Measurements from ENCODE around the gene CDCA4.
"Not testable (repeated sequence)": the region's sequence is repeated elsewhere in the genome, so short reads cannot be mapped to it uniquely, and the experiment has no call there.

Gene CDCA4

DNA sequence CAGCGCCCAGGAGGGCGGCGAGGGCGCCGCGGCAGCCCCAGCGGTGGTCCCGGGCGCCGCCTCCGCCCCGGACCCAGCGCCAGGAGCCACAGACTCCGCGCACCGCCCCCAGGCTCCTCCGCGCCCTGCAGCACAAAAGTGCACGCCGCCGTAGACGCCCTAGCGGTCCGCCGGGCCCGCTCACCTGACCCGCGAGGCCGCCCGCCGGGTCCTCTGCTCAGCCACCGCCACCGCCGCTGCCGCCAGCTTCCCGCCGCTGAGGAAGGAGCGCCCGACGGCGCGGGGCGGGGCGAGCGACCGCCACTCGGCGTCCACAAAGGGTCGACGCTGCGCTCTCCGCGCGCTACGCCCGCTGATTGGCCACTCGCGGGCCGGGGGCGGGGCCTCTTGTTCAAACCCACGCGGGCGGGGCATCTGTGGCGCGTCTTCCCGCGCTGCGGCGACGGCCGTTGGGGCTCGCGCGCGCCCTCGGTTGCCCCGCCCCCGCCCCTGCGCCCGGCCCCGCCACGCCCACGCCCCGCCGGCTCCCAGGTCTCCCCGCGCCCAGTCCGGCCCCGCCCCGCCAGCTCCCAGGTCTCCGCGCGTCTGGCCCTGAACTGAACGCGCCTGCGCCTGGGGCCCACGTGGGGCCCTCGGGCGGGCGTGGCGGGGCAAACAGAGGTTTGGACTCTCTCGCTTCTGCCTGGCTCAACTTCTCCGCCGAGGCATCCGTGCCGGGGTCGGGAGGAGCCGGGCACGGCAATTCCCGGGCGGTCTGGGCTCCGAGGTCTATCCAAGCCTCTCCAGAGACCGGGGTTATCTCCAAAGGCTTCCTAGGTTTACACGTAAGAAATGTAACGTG lies at the start of gene CDCA4:
Gene CDCA4 (minus strand): TSS at position 269 of the 841 bp plus-strand sequence. CDS start 9,154 bp downstream, outside the sequence.
- DNase-seq, result peak; percentile 98

DNA sequence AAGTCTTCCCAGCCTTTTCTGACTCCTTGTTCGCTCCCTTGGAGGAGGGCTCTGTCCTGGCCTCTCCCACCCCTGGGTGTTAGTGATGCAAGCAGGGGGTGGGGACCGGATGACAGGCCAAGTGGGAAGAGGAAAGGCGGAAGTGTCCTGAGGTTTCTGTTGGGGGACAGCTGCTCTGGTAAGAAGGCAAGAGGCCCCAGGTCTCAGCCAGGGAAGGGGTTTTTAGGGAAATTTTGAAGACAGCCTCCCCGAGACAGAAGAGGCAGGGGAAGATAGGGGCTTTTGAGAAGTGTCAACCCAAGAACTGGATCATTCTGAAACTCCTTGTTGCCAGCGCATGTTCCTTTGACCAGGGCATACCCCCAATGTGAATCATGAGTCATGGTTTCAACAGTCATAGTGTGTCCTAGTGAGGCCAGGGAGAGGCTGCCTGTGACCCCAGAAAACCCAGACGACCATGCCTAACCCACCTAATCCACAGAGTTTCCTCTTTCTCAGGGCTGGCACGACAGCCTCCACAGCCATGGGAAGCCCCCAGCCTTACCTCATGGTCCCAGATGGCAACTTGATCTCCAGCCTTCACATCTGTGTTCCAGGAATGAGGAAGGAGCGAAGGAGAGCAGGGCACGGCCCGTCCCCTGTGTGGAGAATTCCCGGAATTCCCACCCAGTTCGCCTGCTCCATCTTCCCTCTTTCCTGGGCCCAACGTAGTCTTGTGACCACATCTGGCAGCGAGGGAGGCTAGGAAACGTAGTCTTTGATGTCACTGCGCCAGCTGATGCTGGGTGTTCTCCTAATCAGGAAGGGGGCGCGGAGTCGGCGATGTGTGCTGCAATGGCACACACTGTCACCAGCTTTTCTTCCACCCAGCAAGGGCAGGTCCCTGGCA lies 49.2 kb upstream of the CDCA4 start:
- DNase-seq, result no peak

DNA sequence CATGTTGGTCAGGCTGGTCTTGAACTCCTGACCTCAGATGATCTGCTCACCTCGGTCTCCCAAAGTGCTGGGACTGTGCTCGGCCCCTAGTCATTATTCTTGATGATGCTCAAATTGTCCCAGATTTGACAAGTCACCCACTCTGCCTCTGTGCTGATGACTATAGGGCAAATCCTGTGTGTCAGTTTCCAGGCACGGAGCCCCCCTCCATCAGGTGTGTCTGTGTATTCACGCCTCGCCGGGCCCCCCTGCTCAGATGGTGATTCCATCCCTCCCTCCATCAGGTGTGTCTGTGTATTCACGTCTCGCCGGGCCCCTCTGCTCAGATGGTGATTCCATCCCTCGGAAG lies 48.6 kb upstream of the CDCA4 start:
- no peak for DNase-seq

DNA sequence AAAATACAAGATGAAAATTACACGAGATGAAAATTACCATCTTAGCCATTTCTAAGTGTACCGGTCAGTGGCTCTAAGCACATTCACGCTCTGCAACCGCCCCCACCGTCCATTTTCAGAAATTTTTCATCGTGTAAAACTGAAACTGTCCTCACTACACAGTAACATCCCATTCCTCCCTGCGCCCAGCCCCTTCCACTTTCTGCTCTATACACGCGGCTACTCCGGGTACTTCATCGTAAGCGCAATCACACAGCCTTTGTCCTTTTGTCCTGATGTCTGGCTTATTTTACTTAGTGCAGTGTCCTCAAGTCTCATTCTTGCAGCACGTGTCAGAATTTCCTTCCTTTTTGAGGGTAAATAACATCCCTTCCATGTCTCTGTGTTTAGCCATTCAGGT lies 47.9 kb upstream of the CDCA4 start:
- no peak for DNase-seq

DNA sequence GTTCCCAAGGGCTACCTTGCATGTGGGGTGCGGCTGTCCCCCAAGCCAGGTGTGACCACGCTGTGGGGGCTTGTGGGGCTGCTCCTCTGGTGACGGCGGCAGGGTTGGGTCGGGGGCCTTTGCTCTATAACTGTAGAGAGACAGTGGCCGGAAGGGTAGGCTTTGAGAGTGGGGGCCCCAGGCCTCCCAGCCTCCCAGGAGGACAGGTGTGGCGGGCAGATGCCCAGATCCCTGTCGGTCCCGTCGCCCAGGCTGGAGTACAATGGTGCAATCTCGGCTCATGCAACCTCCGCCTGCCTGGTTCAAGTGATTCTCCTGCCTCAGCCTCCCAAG lies 47.1 kb upstream of the CDCA4 start:
- no peak for DNase-seq

DNA sequence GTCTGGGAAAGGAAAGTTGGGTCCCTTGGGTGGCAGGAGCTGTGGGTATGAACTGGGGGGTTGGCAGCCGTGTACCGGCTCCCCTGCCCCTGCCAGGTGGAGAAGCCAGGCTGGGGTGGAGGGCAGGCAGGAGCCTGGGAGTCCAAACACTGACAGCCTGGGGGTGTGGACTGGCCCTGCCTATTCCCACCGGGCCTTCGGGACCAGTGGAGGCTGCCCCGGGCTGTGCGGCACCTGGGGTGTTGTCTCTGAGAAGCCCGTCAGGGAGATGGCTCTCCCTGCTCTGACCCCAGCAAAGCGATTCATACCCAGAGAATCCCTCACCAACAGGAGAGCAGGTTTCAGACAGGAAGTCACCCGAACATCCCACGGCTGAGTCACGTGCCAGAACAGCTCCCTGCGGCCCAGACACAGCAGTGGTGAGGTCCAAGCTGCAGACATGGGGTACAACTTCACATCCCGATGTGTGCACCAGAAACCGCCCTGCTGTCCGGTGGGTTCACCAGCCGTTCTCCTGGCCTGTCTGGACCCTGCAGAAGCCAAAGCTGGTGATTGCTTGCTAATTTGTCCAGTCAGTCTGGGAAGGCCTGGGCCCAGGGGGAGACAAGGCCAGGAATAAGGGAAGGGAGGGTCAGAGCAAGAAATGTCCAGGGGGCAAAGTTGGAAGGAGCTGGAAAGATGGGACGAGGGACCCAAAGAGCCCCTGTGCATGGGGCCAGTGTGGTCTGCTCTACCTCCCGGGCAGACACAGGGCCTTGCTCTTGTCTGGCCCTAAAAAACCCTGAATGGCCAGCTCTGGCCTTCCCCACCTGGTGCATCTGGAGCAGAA lies 46.5 kb upstream of the CDCA4 start:
- DNase-seq, result no peak

DNA sequence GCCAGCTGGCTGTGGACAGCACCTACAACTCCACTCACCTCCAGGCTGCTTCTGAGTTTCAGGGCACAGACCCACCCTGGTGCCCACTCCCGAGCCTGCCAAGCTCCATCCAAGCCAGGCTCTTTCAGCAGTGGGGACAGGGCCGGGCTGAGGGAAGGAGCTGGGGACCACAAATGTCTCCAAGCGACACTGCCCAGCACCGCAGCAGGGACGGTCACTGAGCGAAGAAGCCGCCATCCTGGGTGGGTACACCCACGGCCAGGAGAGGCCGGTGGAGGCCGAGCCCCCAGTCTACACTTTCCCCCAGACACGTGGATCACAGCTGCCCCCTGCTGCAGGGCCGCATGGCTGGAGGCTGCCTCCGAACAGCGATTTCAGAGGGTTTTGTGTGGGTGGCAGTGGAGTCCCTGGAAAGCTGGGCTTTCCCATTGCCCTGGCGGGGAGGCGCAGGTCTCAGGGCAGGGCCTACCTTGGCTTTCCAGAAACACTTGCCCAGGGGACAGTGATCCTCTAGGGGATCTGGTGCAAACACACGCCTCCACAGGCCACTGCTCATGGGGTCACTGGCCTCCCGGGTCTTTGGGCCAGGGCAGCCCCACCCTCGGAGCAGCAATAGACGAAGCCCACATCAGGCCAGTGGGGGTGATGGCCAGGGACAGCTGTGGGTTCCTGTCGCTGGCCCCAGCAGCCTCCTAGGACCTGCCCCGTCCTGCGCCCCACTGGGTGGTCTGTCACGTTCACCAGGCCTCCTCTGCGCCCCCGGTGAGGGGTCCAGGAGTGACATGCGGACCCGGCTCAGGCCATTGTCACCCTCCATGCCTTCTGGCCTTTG lies 45.6 kb upstream of the CDCA4 start:
- no peak for DNase-seq

DNA sequence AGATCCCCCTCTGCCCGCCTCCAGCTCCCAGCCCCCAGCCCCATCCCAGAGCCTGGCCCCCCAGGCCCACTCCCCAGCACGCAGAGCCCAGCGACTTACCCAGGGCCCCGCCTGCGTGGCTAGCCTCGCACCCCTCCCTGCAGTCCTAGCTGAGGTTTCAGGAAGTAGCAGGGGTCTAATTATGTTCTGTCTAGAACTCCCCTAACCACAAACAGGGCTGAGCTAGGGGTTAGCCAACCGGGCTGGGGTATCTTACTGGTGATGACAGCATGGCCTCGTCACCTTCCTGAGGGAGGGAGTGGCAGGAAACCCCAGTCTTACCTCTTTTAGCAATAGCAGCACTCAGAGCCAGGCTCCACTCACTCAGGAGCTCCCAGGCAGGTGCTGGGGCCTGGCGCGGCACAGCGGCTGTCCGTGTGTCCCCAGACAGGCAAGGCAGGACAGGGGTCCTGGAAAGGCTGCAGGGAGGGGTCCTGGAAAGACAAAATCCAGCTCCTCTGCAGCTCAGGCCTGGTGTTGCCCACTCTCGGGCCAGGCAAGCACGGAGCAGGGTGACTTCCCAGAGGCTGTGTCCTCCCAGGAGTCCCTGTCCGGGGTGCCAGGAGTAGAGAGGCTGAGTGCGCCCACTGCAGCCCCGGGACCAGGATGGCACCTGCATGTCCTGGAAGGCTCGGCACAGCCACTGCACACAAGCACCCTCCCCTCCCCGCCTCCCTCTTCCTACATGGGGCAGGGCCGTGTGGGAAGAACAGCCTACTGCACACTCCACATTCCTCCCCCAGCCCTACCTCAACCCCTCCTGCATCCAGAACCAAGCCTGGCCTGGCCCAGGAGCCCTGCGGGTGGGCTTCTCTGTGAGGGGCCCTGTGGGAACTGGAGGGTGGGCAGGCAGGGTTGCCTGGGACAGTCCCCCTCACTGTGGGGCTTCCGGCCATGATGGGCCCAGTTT lies 44.7 kb upstream of the CDCA4 start, which contains the start of gene GPR132:
Gene GPR132 (minus strand): TSS at position 151 of the 949 bp plus-strand sequence. CDS start 10,010 bp downstream, outside the sequence.
- no peak for DNase-seq

DNA sequence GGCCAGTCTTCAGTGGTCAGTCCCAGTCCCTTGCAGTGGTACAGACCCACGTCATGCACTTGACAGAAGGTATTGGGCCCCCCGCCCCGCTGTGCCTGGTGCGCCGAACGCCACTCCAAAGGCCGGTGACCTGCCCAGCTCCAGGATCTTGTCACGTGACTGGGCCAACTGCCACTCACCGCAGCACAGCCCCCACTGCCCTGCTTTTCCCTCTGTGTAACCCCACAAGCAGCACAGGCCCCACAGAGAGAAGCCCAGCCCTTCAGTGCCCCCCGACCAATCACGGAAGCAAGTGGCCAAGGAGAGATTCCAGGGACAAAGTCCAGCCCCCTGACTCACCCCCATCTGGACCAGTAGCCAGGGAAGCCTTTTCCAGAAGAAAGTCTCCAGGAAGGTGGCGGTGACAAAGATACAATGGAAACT lies 43.8 kb upstream of the CDCA4 start:
- DNase-seq, result no peak

DNA sequence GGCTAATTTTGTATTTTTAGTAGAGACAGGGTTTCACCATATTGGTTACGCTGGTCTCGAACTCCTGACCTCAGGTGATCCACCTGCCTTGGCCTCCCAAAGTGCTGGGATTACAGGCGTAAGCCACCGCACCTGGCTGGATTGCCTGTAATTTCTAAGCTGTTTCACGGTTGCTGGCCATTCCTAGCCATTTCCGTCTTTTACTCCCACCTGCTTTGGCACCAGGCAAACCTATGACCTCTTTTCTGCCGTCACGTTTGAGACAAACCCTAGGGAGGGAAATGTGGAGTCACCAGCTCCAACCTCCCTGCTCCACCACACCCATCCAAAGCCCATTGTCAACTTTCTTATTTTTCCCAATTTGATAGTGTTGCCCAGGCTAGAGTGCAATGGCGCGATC lies 43.1 kb upstream of the CDCA4 start:
- DNase-seq, result no peak

DNA sequence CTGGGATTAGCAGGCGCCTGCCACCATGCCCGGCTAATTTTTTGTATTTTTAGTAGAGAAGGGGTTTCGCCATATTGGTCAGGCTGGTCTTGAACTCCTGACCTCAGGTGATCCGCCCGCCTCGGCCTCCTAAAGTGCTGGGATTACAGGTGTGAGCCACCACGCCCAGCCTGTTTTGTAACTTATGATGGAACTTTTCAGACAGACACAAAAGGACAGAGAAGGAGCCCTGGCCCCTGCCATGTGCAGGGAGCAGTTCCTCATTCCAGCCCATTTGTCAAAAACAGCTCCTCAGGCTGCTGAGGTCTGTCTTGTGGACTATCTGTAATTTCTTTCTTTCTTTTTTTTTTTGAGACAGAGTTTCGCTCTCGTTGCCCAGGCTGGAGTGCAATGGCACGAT lies 42.6 kb upstream of the CDCA4 start:
- DNase-seq, result not testable (repeated sequence)

DNA sequence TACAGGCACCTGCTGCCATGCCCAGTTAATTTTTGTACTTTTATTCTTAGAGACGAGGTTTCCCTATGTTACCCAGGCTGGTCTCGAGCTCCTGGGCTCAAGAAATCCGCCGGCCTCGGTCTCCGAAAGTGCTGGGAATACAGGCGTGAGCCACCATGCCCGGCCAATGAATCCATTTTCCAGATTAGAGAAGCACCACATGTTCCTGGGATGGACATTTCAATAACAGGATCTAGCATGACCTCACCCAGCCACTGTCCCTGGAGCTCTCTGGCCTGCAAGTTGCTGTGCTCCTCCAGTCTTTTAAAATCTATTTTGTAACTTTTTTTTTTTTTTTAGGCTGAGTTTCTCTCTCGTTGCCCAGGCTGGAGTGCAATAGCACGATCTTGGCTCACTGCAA lies 42.2 kb upstream of the CDCA4 start:
- no peak for DNase-seq

DNA sequence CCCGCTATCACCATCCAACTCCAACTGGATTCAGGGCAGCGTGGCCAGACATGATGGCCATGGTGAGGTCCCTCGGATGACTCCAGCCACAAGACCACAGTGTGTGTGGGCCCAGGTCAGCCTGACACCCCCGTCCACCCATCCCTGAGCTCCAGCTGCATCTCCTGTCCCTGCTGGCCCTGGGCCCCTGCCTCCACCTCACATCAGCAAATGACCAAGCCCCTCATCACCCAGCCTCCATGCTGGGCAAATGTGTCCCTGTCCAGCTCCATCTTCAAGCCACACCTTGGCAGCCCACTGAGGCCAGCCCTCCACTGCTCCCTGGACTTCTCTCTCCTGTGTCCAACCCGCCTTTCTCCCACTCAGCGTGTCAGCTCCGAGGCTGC lies 41.2 kb upstream of the CDCA4 start:
- DNase-seq, result no peak

DNA sequence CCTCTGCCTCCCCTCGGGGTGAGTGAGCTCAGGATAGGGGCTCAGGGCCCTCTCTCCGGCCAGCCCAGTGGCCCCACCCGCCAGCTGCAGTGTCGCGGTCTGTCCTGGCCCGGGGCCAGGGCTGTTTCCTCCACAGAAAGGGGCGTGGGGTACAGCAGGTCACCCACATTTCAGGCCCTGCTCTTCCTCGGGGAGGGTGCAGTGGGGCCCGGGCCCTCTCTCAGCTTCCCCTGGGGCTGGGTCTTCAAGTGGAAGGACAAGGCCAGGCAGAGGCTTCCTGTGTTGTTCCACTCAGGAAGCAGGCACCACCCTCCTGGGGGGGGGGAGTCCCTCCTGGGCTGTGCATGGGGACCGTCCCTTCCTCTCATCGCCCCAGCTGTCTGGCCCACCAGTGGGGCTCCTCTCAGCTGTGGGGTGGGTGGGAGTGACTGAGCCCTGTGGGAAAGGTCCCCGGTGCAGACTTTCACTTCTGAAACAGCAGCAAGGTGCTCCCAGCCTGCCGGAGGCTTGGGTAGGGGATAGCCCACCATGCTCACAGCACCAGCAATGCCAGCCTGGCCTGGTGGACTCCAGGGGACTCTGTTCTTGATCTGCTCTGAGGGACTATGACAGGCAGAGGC lies 40.7 kb upstream of the CDCA4 start:
- DNase-seq, result no peak

DNA sequence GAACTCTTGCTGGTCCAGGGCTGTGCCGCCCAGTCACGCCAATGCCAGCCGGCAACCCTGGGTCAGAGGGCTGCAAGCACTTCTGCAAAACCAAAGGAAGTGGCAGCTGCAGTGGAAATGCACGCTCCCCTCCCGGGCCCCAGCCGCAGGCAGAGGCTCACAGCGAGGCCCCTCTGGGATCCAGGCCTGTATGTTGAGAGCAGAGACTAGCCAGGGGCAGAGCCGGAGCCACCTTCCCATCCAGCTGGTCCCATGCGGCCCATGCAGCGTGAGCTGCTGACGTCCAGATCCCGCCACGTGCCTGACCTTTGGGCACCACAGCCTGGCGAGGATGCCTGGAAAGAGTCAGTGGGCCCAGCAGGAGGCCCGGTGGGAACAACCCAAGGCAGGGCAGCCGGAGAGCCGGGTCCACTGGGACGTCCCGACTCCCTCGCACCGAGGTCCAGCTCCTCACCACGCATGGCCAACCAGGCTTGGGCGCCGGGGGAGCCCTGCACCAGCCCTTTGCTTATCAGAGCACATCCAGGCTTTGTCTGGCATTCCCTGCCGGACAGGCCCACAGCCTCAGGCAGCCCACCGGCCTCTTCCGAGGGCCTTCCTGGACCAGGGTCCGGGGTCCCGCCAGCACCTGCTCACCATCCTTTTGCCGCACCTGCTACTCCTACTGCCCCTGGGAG lies 40.0 kb upstream of the CDCA4 start:
- DNase-seq, result no peak

DNA sequence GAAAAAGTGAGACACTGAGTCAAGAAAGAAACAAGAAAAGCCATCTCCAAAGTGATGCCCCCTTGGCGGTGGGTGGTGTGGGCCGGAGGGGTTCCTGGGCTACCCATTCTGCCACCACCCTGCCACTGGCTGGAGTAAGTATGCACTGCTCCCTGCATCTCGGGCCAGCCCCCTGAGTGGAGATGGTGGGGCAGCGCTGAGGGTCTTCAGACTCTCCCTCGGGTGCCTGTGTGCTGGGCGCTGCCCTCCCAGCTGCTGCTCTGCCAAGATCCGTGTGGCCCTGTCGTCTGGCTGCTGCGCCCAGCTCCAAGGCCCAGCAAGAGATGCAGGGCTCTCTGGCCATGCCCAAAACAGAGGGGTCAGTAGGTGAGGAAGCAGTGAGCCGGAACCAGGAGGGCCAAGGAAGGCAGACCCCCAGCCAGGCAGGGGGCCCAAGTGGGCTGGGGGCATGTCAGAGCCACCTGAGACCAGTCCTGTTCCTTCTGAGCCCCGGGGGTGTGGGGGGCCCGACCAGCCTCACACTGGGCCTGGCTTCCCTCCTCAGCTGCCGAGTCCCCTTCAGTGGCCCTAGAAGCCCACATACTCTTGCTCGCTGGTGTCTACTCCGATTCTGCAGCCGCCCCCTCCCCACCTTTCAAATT lies 39.2 kb upstream of the CDCA4 start:
- no peak for DNase-seq

DNA sequence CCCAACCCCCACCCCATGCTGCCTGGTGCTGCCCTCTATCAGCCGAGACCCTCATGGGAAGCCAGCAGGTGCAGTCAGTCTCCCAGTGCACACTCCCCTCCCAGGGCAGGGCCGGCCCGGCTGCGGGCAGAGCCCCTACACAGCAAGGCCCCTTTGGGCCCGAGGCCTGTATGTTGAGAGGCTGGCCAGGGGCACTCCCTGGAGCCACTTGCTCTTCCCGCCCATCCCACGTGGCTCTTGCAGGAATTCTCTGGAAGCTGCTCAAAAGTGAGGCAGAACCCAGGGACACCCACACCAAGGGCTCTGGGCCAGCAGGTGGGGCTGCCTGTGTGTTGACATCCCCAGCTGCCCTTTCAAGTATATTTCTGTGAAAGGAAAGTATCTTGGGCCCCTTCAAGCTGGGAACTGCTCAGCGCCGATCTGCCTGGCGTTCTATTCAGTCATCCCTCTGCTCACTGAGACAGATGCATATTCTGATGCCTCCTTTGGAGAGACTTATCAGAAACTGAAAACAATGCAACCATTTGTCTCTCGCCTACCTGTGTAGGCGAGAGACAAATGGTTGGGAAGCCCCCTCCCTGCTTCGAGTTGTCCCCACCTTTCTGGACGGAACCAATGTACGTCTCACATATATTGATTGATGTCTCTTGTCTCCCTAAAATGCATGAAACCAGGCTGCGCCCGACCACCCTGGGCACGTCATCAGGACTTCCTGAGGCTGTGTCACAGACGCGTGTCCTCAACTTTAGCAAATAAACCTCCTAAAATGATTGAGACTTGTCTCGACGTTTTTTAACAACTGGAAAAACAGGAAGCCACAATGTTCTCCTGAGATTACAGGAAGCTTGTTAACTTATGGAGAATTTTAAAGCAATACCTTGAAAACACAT lies 38.4 kb upstream of the CDCA4 start:
- DNase-seq, result no peak

DNA sequence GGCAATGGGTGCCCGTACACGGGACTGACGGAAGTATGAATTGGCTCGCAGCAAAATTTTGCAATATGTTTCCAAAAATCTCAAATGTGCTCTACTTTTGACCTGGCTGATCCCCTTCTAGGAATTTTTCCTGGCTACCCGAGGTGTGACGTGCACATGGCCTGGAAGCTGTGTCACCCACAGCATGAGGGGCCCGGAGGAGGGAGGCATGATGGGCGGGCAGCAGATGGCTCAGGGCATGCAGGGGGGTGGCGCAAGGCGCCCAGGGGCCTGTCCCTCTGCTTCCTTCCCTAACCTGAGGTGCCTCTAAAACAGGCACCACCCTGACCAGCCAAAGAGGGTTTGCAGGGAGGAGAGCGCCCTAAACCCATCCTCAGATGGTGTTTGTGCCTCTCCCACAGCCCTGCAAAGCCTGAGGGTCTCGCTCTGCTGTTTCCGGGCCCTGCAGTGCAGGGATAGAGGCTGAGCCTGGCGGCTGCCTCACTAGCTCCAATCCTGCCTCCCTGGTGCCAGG lies 37.7 kb upstream of the CDCA4 start:
- no peak for DNase-seq

All from cortex of kidney (tissue), 1 donor.